GM12878 (cell line): ENCODE measurements around the gene PIGU. TPM values are rescaled to one million over a fixed set of nuclear protein-coding genes. Genes with fewer than 3 reads are reported as not detected.

Experiments used
- ATAC-seq: fragments of 200-7000 bp; cut with Tn5 transposase; 3 replicates; pipeline ENCODE4 v1.9.1; 2020; ENCODE audit warnings: mild to moderate bottlenecking, moderate library complexity
- BruUV-seq: library from RNA; stranded (reverse); fragments of 400-500 nt; replicated peaks from 2 replicates; lab custom pipeline; 2021; lab: Mats Ljungman, UMichigan
- CTCF ChIA-PET: fragments of 300-600 bp; sonication (Branson Sonifier 250); formaldehyde crosslinking; extraction: SDS; loops from one replicate; lab custom pipeline; 2021; ENCODE audit warnings: inconsistent platforms; lab: Yijun Ruan, JAX
- POLR2A ChIA-PET: fragments of 350-600 bp; formaldehyde crosslinking; extraction: SDS; loops from one replicate; lab custom pipeline; 2021; ENCODE audit warnings: inconsistent platforms; lab: Charles Lee
- RAD21 ChIA-PET: fragments of 300-600 bp; sonication (Branson Sonifier 250); formaldehyde crosslinking; loops from one replicate; lab custom pipeline; 2023; ENCODE audit warnings: antibody characterized with exemption; ENCODE audit not compliant: unreplicated experiment; lab: Charles Lee
- SMC1A ChIA-PET: fragments of 300-600 bp; sonication (Branson Sonifier 250); formaldehyde crosslinking; loops from one replicate; lab custom pipeline; 2023; ENCODE audit not compliant: unreplicated experiment, uncharacterized antibody; lab: Charles Lee
- DNase-seq: peaks from one replicate; pipeline ENCODE4 v3.0.0-alpha.2; 2011; ENCODE audit warnings: low read depth, low spot score
- FAIRE-seq: peaks from 3 replicates; lab custom pipeline; 2011; peaks lifted over from hg19 to GRCh38; lab: Jason Lieb, UNC
- H2AFZ ChIP-seq: 2 replicates; pipeline ENCODE4 v1.6.0; 2011; ENCODE audit warnings: low read depth, low read length, control low read depth; ENCODE audit not compliant: control insufficient read depth
- H3K27ac ChIP-seq: 2 replicates; pipeline ENCODE4 v1.5.1; 2011; ENCODE audit warnings: control low read depth; ENCODE audit not compliant: control insufficient read depth, insufficient read depth
- H3K27me3 ChIP-seq, 2 experiments: replicated peaks in 1 of 2; 2 replicates each; pipeline versions ENCODE4 v1.6.0 to v1.6.1; 2011; ENCODE audit warnings: low read length in 1 of 2; ENCODE audit not compliant: control insufficient read depth in 2 of 2, insufficient read depth in 2 of 2
- H3K36me3 ChIP-seq, 2 experiments: 2 replicates each; pipeline ENCODE4 v1.5.1; 2011; ENCODE audit warnings: low read length in 1 of 2; ENCODE audit not compliant: control insufficient read depth in 2 of 2, insufficient read depth in 2 of 2
- H3K4me1 ChIP-seq: 2 replicates; pipeline ENCODE4 v1.6.1; 2011; ENCODE audit warnings: mild to moderate bottlenecking, low read length, moderate library complexity, mixed read lengths; ENCODE audit not compliant: control insufficient read depth, insufficient read depth
- H3K4me2 ChIP-seq: 2 replicates; pipeline ENCODE4 v1.6.0; 2011; ENCODE audit warnings: control low read depth; ENCODE audit not compliant: control insufficient read depth, insufficient read depth
- H3K4me3 ChIP-seq: fragments of 200-600 bp; sonication (generic); 2 replicates; pipeline ENCODE4 v1.5.1; 2016
- H3K79me2 ChIP-seq: 2 replicates; pipeline ENCODE4 v1.6.0; 2011; ENCODE audit warnings: low read length; ENCODE audit not compliant: control insufficient read depth, insufficient read depth
- H3K9ac ChIP-seq: 2 replicates; pipeline ENCODE4 v1.8.0; 2011; ENCODE audit warnings: low read length, control low read depth, mixed read lengths; ENCODE audit not compliant: control insufficient read depth, insufficient read depth
- H3K9me3 ChIP-seq: replicated peaks from 3 replicates; pipeline ENCODE4 v1.5.1; 2011; ENCODE audit warnings: mild to moderate bottlenecking, low read length; ENCODE audit not compliant: control insufficient read depth, insufficient read depth
- H4K20me1 ChIP-seq: 2 replicates; pipeline ENCODE4 v1.6.0; 2011; ENCODE audit not compliant: control insufficient read depth, insufficient read depth
- BRCA1 ChIP-seq: IDR thresholded peaks from 2 replicates; pipeline ENCODE4 v1.6.1; 2011; ENCODE audit warnings: low read depth, low read length, improper control_type of control experiment
- PKNOX1 ChIP-seq: fragments of 450-650 bp; IDR thresholded peaks from 2 replicates; pipeline ENCODE4 v1.6.1; 2016; ENCODE audit warnings: mild to moderate bottlenecking
- ZNF24 ChIP-seq: fragments of 450-650 bp; IDR thresholded peaks from 2 replicates; pipeline ENCODE4 v1.6.1; 2017; ENCODE audit warnings: antibody characterized with exemption, mild to moderate bottlenecking
- WGBS: methylation state at CpG from one replicate; pipeline ENCODE4 v1.1.6; 2016; ENCODE audit warnings: low lambda C conversion rate; ENCODE audit not compliant: insufficient replicate concordance, insufficient coverage; ENCODE audit errors: missing lambda C conversion rate; 5-methylcytosine and 5-hydroxymethylcytosine counted together
- in situ Hi-C: fragments of 300-500 bp; cut with MboI; formaldehyde crosslinking; loops from 9 replicates; pipeline ENCODE4 v1.14.3; 2018; ENCODE audit warnings: mixed read lengths
- intact Hi-C: fragments of 100-400 bp; cut with micrococcal nuclease; formaldehyde crosslinking; loops from one replicate; pipeline ENCODE4 v1.14.2; 2022; ENCODE audit not compliant: unreplicated experiment
- polyA plus RNA-seq, 11 experiments: library from polyadenylated mRNA; depleted of rRNA in 4 of 11; unstranded in 6 of 11; stranded (reverse) in 5 of 11; fragments of >200 nt; fragmentation: Nextera tagmentation in 4 of 11; fragmentation: Illumina TruSeq in 1 of 11; extraction: Ambion mirVana in 4 of 11; extraction: Trizol in 1 of 11; gene quantifications; 1 replicate in 1 of 11; 2 replicates in 10 of 11; pipeline versions ENCODE4 v1.2.1 to v1.2.3, GENCODE V29; 2011 to 2016; ENCODE audit warnings: inconsistent platforms in 2 of 11, missing spikeins in 2 of 11, low read depth in 1 of 11
- total RNA-seq, 4 experiments: library from RNA; depleted of rRNA in 3 of 4; stranded (reverse); fragments of >200 nt in 3 of 4; fragmentation: Illumina TruSeq in 1 of 4; extraction: Trizol in 1 of 4; gene quantifications; 2 replicates each; pipeline versions ENCODE4 v1.2.1 to v1.2.3, GENCODE V29; 2013 to 2021

PIGU gene
- total and polyA plus RNA-seq, 10 of the 15 experiments (the other 5 are each of a cell fraction or from before 2014, with no cell fraction given) = 4.1 to 88.2 (median 25.0) TPM

GRCh38 chr20:34705008-34705396 is 28.1 kb upstream of the PIGU start:
- RAD21 ChIA-PET = interaction anchor here (0.9 to 1.4 kb wide), 2 partner anchors 62 to 167 kb away, joined by 4 to 5 read pairs; no protein-coding TSS in a partner anchor
- no peaks in the 10 kb centered on the region for H3K9me3 ChIP-seq
- TF ChIP-seq ZNF24 = no peak
- TF ChIP-seq BRCA1 = 0 out of 2 replicates have a peak, but pooled peaks have one; percentile 0
- peak; percentile 77; the same call in 1 of the 2 replicates for TF ChIP-seq PKNOX1
- in situ Hi-C loops = no loop called here
- H3K27ac ChIP-seq = peak overlapping the region; percentile 70
- FAIRE-seq (peak; percentile 69), ATAC-seq (no peak), DNase-seq (no peak)
- H3K4me1 ChIP-seq = peaks cover 3% of the 10 kb centered on the region; the same call in 1 of the 2 replicates
- peak overlapping the region; percentile 96 for H3K4me3 ChIP-seq
- peak overlapping the region; percentile 63 for H3K9ac ChIP-seq
- peak overlapping the region; percentile 88 for H3K4me2 ChIP-seq
- intact Hi-C loops = loop anchor here (5.0 kb wide), 1 partner anchor 393 kb away; no protein-coding TSS in a partner anchor
- POLR2A ChIA-PET = interaction anchor here (1.0 to 2.5 kb wide), 4 partner anchors 11 to 147 kb away, joined by 3 to 8 read pairs (median 4); partner anchors contain the start of genes MAP1LC3A and PIGU
- BruUV-seq = TSS peak; percentile 79
- SMC1A ChIA-PET = interaction anchor here (0.6 to 13.1 kb wide), 6 partner anchors 15 to 190 kb away, joined by 3 to 146 read pairs (median 11); no protein-coding TSS in a partner anchor
- no peaks in the 10 kb centered on the region for H3K79me2 ChIP-seq
- no peaks in the 10 kb centered on the region for H4K20me1 ChIP-seq
- WGBS = 8% methylated on average over 5 of the region's 5 CpGs
- H2AFZ ChIP-seq = peak overlapping the region; percentile 71
- CTCF ChIA-PET = interaction anchor here (0.8 to 10.2 kb wide), 7 partner anchors 50 to 391 kb away, joined by 3 to 118 read pairs (median 8); partner anchors contain the start of gene DYNLRB1
- H3K36me3 ChIP-seq = no peaks in the 10 kb centered on the region
- H3K27me3 ChIP-seq = no peaks in the 10 kb centered on the region
